HepG2 (cell line): ENCODE measurements around the gene FAHD1. TPM values are rescaled to one million over a fixed set of nuclear protein-coding genes. Genes with fewer than 3 reads are reported as not detected.

Source experiments
- AGO2 ChIP-seq: fragments of 200-400 bp; formaldehyde crosslinking; optimal IDR thresholded peaks from 2 replicates; pipeline ENCODE3; 2017; ENCODE audit warnings: mild to moderate bottlenecking, low read depth, low read length, moderate library complexity
- GATAD2A ChIP-seq: IDR thresholded peaks from 2 replicates; pipeline ENCODE4 v1.6.1; 2016
- GZF1 ChIP-seq: sonication (generic); formaldehyde crosslinking; IDR thresholded peaks from 2 replicates; pipeline ENCODE4 v1.5.1; 2020; ENCODE audit warnings: mild to moderate bottlenecking, missing genetic modification reagents
- HDAC2 ChIP-seq: sonication (generic); formaldehyde crosslinking; IDR thresholded peaks from 2 replicates; pipeline ENCODE4 v1.4.0; 2020; ENCODE audit warnings: missing genetic modification reagents
- HNRNPK ChIP-seq: fragments of 200-400 bp; formaldehyde crosslinking; IDR thresholded peaks from 2 replicates; pipeline ENCODE4 v1.6.1; 2018; ENCODE audit warnings: low read length, low read depth, moderate library complexity, mild to moderate bottlenecking; ENCODE audit not compliant: poor library complexity, severe bottlenecking
- JUN ChIP-seq: sonication (generic); formaldehyde crosslinking; IDR thresholded peaks from 2 replicates; pipeline ENCODE4 v1.4.0; 2020; ENCODE audit warnings: mild to moderate bottlenecking, missing genetic modification reagents
- KAT2B ChIP-seq: fragments of 150-350 bp; IDR thresholded peaks from 2 replicates; pipeline ENCODE4 v1.6.1; 2014; ENCODE audit warnings: low read depth, low read length, borderline replicate concordance
- MED8 ChIP-seq: sonication (generic); formaldehyde crosslinking; IDR thresholded peaks from 2 replicates; pipeline ENCODE4 v1.8.1; 2023; ENCODE audit warnings: mild to moderate bottlenecking, missing genetic modification reagents; ENCODE audit not compliant: insufficient replicate concordance
- NFYB ChIP-seq: sonication (generic); formaldehyde crosslinking; IDR thresholded peaks from 2 replicates; pipeline ENCODE4 v1.4.0; 2020; ENCODE audit warnings: missing genetic modification reagents
- SP140L ChIP-seq: sonication (generic); formaldehyde crosslinking; IDR thresholded peaks from 2 replicates; pipeline ENCODE4 v1.4.0; 2020; ENCODE audit warnings: missing genetic modification reagents, borderline replicate concordance
- ZFP62 ChIP-seq: sonication (generic); formaldehyde crosslinking; IDR thresholded peaks from 2 replicates; pipeline ENCODE4 v1.4.0; 2020; ENCODE audit warnings: missing genetic modification reagents
- ZNF713 ChIP-seq: sonication (generic); formaldehyde crosslinking; IDR thresholded peaks from 2 replicates; pipeline ENCODE4 v1.4.0; 2020; ENCODE audit warnings: mild to moderate bottlenecking, missing genetic modification reagents
- ZNF761 ChIP-seq: sonication (generic); formaldehyde crosslinking; conservative IDR thresholded peaks from 2 replicates; pipeline ENCODE4 v1.4.0; 2020; ENCODE audit warnings: mild to moderate bottlenecking, missing genetic modification reagents
- ZNF773 ChIP-seq: sonication (generic); formaldehyde crosslinking; IDR thresholded peaks from 2 replicates; pipeline ENCODE4 v1.4.0; 2020; ENCODE audit warnings: missing genetic modification reagents, borderline replicate concordance
- ZNF790 ChIP-seq: sonication (generic); formaldehyde crosslinking; IDR thresholded peaks from 2 replicates; pipeline ENCODE4 v1.8.0; 2022; ENCODE audit warnings: missing genetic modification reagents, mild to moderate bottlenecking, borderline replicate concordance
- ZNF878 ChIP-seq: sonication (generic); formaldehyde crosslinking; IDR thresholded peaks from 2 replicates; pipeline ENCODE4 v1.8.1; 2023; ENCODE audit warnings: mild to moderate bottlenecking, missing genetic modification reagents, moderate library complexity
- polyA plus RNA-seq, 8 experiments: library from polyadenylated mRNA; depleted of rRNA in 3 of 8; stranded (reverse) in 7 of 8; unstranded in 1 of 8; fragments of >200 nt; fragmentation: Illumina TruSeq in 4 of 8; extraction: Trizol in 4 of 8; gene quantifications; 2 replicates each; pipeline versions ENCODE4 v1.2.1 to v1.2.3, GENCODE V29; 2011 to 2016; ENCODE audit warnings: low read depth in 4 of 8, missing spikeins in 1 of 8, mixed read lengths in 1 of 8; ENCODE audit not compliant: insufficient read depth in 1 of 8
- total RNA-seq, 5 experiments: library from RNA; depleted of rRNA; stranded (reverse); fragments of >200 nt; fragmentation: Illumina TruSeq; extraction: Trizol; gene quantifications; 2 replicates each; pipeline ENCODE4 v1.2.3, GENCODE V29; 2016; ENCODE audit warnings: low read depth in 1 of 5
- TF ChIP-seq, protein P1 (sequence below): sonication (generic); formaldehyde crosslinking; IDR thresholded peaks from 2 replicates; pipeline ENCODE4 v1.8.0; 2022; ENCODE audit warnings: missing genetic modification reagents, mild to moderate bottlenecking, inconsistent platforms, borderline replicate concordance
- TF ChIP-seq, protein P2 (sequence below): sonication (generic); formaldehyde crosslinking; IDR thresholded peaks from 2 replicates; pipeline ENCODE4 v1.5.1; 2020; ENCODE audit warnings: mild to moderate bottlenecking, missing genetic modification reagents
- TF ChIP-seq, protein P3 (sequence below): sonication (generic); formaldehyde crosslinking; IDR thresholded peaks from 2 replicates; pipeline ENCODE4 v1.4.0; 2020; ENCODE audit warnings: missing genetic modification reagents
- TF ChIP-seq, protein P4 (sequence below): sonication (generic); formaldehyde crosslinking; IDR thresholded peaks from 2 replicates; pipeline ENCODE4 v1.4.0; 2020; ENCODE audit warnings: low read depth, mild to moderate bottlenecking, missing genetic modification reagents
- TF ChIP-seq, protein P5 (sequence below): sonication (generic); formaldehyde crosslinking; conservative IDR thresholded peaks from 2 replicates; pipeline ENCODE4 v1.8.0; 2022; ENCODE audit warnings: low read depth, missing genetic modification reagents

FAHD1 gene
- total and polyA plus RNA-seq, 2 of the 13 experiments (the other 11 are each of a cell fraction or from before 2014, with no cell fraction given): 39.0 to 45.3 TPM

DNA sequence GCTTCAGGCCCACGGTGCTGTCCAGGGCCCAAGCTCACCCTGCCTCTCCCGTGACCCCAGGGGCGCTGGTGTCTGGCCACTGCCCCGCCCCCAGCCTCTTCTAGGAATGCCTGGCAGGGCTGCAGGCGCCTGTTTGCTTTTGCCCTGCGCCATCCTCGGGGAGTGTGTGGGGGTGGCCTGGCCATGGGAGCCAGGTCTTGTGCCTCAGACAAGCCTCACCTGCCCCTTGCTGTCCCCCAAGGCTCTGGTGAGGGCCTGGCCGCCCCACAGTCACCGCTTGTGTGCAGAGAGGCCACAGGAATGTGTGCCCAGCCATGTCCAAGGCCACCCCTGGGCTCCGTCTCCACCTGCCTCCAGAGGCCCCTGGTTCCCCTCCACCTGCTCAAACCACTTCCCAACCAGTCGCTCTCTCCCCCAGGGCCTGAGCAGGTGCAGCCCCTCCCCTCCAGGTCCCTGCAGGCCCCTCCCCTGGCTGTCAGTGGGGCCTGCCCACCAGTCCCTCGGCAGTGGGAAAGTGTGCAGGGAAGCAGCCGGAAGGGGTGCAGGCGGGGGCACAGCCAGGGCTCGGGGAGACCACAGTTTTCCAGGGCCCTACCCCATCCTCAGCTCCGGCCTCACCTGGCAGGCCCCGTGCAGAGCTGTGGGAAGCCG lies 32.7 kb upstream of the FAHD1 start (continued):
- TF ChIP-seq, protein P1, sequence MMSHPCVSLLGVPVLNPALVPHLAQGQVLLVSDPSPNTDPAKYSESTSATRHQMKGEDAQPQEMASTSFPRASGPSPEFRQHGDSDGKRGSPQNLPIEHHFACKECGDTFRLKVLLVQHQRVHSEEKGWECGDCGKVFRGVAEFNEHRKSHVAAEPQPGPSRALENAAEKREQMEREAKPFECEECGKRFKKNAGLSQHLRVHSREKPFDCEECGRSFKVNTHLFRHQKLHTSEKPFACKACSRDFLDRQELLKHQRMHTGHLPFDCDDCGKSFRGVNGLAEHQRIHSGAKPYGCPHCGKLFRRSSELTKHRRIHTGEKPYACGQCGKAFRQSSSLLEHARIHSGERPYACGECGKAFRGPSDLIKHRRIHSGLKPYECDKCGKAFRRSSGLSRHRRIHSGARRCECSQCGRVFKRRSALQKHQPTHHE (CRISPR knock-in tag): no peak
- TF ChIP-seq ZNF790 (CRISPR knock-in tag) (peak; percentile 40; the same call in 1 of the 2 replicates), GZF1 (CRISPR knock-in tag) (no peak), HNRNPK (no peak), MED8 (CRISPR knock-in tag) (no peak), ZFP62 (no peak), ZNF761 (CRISPR knock-in tag) (no peak), AGO2 (no peak), ZNF878 (CRISPR knock-in tag) (no peak), ZNF713 (CRISPR knock-in tag) (no peak), ZNF773 (CRISPR knock-in tag) (no peak), JUN (CRISPR knock-in tag) (no peak), KAT2B (no peak), NFYB (CRISPR knock-in tag) (no peak), SP140L (CRISPR knock-in tag) (no peak), HDAC2 (peak; percentile 53; the same call in 1 of the 2 replicates), GATAD2A (no peak; the same call in 1 of the 2 replicates)
- TF ChIP-seq, protein P2, sequence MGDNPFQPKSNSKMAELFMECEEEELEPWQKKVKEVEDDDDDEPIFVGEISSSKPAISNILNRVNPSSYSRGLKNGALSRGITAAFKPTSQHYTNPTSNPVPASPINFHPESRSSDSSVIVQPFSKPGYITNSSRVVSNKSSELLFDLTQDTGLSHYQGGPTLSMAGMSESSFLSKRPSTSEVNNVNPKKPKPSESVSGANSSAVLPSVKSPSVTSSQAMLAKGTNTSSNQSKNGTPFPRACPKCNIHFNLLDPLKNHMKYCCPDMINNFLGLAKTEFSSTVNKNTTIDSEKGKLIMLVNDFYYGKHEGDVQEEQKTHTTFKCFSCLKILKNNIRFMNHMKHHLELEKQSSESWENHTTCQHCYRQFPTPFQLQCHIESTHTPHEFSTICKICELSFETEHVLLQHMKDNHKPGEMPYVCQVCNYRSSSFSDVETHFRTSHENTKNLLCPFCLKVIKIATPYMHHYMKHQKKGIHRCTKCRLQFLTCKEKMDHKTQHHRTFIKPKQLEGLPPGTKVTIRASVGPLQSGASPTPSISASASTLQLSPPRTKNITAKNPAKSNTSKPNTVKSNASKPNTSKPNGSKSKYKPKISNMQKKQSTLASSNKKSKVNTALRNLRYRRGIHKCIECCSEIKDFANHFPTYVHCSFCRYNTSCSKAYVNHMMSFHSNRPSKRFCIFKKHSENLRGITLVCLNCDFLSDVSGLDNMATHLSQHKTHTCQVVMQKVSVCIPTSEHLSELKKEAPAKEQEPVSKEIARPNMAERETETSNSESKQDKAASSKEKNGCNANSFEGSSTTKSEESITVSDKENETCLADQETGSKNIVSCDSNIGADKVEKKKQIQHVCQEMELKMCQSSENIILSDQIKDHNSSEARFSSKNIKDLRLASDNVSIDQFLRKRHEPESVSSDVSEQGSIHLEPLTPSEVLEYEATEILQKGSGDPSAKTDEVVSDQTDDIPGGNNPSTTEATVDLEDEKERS (CRISPR knock-in tag): peak; percentile 33; the same call in 1 of the 2 replicates
- TF ChIP-seq, protein P3, sequence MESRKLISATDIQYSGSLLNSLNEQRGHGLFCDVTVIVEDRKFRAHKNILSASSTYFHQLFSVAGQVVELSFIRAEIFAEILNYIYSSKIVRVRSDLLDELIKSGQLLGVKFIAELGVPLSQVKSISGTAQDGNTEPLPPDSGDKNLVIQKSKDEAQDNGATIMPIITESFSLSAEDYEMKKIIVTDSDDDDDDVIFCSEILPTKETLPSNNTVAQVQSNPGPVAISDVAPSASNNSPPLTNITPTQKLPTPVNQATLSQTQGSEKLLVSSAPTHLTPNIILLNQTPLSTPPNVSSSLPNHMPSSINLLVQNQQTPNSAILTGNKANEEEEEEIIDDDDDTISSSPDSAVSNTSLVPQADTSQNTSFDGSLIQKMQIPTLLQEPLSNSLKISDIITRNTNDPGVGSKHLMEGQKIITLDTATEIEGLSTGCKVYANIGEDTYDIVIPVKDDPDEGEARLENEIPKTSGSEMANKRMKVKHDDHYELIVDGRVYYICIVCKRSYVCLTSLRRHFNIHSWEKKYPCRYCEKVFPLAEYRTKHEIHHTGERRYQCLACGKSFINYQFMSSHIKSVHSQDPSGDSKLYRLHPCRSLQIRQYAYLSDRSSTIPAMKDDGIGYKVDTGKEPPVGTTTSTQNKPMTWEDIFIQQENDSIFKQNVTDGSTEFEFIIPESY (CRISPR knock-in tag): no peak
- TF ChIP-seq, protein P4, sequence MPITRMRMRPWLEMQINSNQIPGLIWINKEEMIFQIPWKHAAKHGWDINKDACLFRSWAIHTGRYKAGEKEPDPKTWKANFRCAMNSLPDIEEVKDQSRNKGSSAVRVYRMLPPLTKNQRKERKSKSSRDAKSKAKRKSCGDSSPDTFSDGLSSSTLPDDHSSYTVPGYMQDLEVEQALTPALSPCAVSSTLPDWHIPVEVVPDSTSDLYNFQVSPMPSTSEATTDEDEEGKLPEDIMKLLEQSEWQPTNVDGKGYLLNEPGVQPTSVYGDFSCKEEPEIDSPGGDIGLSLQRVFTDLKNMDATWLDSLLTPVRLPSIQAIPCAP (CRISPR knock-in tag): no peak
- TF ChIP-seq, protein P5, sequence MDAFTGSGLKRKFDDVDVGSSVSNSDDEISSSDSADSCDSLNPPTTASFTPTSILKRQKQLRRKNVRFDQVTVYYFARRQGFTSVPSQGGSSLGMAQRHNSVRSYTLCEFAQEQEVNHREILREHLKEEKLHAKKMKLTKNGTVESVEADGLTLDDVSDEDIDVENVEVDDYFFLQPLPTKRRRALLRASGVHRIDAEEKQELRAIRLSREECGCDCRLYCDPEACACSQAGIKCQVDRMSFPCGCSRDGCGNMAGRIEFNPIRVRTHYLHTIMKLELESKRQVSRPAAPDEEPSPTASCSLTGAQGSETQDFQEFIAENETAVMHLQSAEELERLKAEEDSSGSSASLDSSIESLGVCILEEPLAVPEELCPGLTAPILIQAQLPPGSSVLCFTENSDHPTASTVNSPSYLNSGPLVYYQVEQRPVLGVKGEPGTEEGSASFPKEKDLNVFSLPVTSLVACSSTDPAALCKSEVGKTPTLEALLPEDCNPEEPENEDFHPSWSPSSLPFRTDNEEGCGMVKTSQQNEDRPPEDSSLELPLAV (CRISPR knock-in tag): no peak
